HG03039 (cell line): ENCODE measurements around the gene TPP1.

Experiments
- ATAC-seq: cut with Tn5 transposase; IDR thresholded peaks from one replicate; pipeline ENCODE4 v1.9.1; 2021; ENCODE audit warnings: mild to moderate bottlenecking, moderate library complexity; ENCODE audit not compliant: unreplicated experiment

The TPP1 gene

GRCh38 chr11:6629573-6629891 is 10.3 kb upstream of the TPP1 start:
- no peak for ATAC-seq

- ATAC-seq: no peak
These were observed 9.3 kb upstream of the TPP1 start for GRCh38 chr11:6628526-6628925.

- ATAC-seq: no peak
These were observed 8.6 kb upstream of the TPP1 start for GRCh38 chr11:6627762-6628241.

- no peak for ATAC-seq
These were observed 7.9 kb upstream of the TPP1 start for GRCh38 chr11:6626971-6627761.

GRCh38 chr11:6625832-6626420 is 6.7 kb upstream of the TPP1 start:
- no peak for ATAC-seq

- ATAC-seq: no peak
These were observed 6.1 kb upstream of the TPP1 start for GRCh38 chr11:6625156-6625831.

GRCh38 chr11:6623391-6624363 is 4.5 kb upstream of the TPP1 start:
- ATAC-seq: no peak

- no peak for ATAC-seq
These were observed 3.3 kb upstream of the TPP1 start for GRCh38 chr11:6622261-6623171.

GRCh38 chr11:6621711-6622211 is 2.5 kb upstream of the TPP1 start:
- ATAC-seq: no peak

- ATAC-seq: no peak
These were observed 1.4 kb upstream of the TPP1 start for GRCh38 chr11:6620636-6621035.

GRCh38 chr11:6618117-6619003 is 862 bp downstream of the TPP1 start:
- peak; percentile 10 for ATAC-seq

- ATAC-seq: no peak
These were observed 1.9 kb downstream of the TPP1 start for GRCh38 chr11:6617315-6617781.

- ATAC-seq: no peak
These were observed 2.5 kb downstream of the TPP1 start for GRCh38 chr11:6616596-6617250.

GRCh38 chr11:6615882-6616585 is 3.2 kb downstream of the TPP1 start:
- no peak for ATAC-seq

- no peak for ATAC-seq
These were observed 4.2 kb downstream of the TPP1 start for GRCh38 chr11:6615046-6615445.

GRCh38 chr11:6614446-6614845 is 4.8 kb downstream of the TPP1 start:
- ATAC-seq: no peak

- ATAC-seq: no peak
These were observed 5.7 kb downstream of the TPP1 start for GRCh38 chr11:6613496-6613895.
